IMR-90 (cell line): ENCODE data around the gene CTTN. TPM values are rescaled to one million over a fixed set of nuclear protein-coding genes. Genes with fewer than 3 reads are reported as not detected.

Experiments used
- ATAC-seq: fragments of 200-7000 bp; cut with Tn5 transposase; 2 replicates; pipeline ENCODE4 v1.9.1; 2020; ENCODE audit warnings: low read depth, mild to moderate bottlenecking, moderate library complexity
- BruUV-seq: library from RNA; stranded (reverse); fragments of 400-500 nt; replicated peaks from 2 replicates; lab custom pipeline; 2021; lab: Mats Ljungman, UMichigan
- CTCF ChIA-PET: fragments of 300-600 bp; formaldehyde crosslinking; extraction: SDS; loops from one replicate; lab custom pipeline; 2021; ENCODE audit warnings: antibody characterized with exemption; lab: Yijun Ruan, JAX
- POLR2A ChIA-PET: fragments of 300-600 bp; sonication (Branson Sonifier 250); formaldehyde crosslinking; loops from one replicate; lab custom pipeline; 2022; ENCODE audit warnings: antibody characterized with exemption; ENCODE audit not compliant: unreplicated experiment; lab: Charles Lee
- DNase-seq: peaks from one replicate; pipeline ENCODE4 v3.0.0; 2013
- H2AFZ ChIP-seq: replicated peaks from 2 replicates; pipeline ENCODE3; 2013; ENCODE audit warnings: low read length, mild to moderate bottlenecking; ENCODE audit not compliant: poor library complexity
- H2AK5ac ChIP-seq: 2 replicates; pipeline ENCODE4 v1.6.1; 2013; ENCODE audit warnings: low read depth, low read length, inconsistent platforms
- H2AK9ac ChIP-seq: replicated peaks from 2 replicates; pipeline ENCODE3; 2013; ENCODE audit warnings: mild to moderate bottlenecking, low read depth, low read length, moderate library complexity; ENCODE audit not compliant: poor library complexity
- H2BK120ac ChIP-seq: 2 replicates; pipeline ENCODE4 v1.6.1; 2013; ENCODE audit warnings: low read depth, low read length, inconsistent platforms
- H2BK15ac ChIP-seq: 3 replicates; pipeline ENCODE4 v1.6.1; 2013; ENCODE audit warnings: low read depth, low read length, inconsistent platforms
- H2BK20ac ChIP-seq: 2 replicates; pipeline ENCODE4 v1.6.1; 2013; ENCODE audit warnings: low read depth, mild to moderate bottlenecking, inconsistent platforms, low read length, moderate library complexity
- H2BK5ac ChIP-seq: 2 replicates; pipeline ENCODE4 v1.6.1; 2013; ENCODE audit warnings: mild to moderate bottlenecking, low read depth, low read length, inconsistent platforms; ENCODE audit not compliant: poor library complexity, severe bottlenecking
- H3K14ac ChIP-seq: replicated peaks from 2 replicates; pipeline ENCODE4 v1.6.1; 2013; ENCODE audit warnings: low read depth, low read length, inconsistent platforms
- H3K18ac ChIP-seq: 2 replicates; pipeline ENCODE4 v1.6.1; 2013; ENCODE audit warnings: low read depth, low read length, control low read depth
- H3K23ac ChIP-seq: 2 replicates; pipeline ENCODE4 v1.6.1; 2013; ENCODE audit warnings: low read depth, low read length, inconsistent platforms
- H3K27ac ChIP-seq: 2 replicates; pipeline ENCODE4 v1.5.1; 2013; ENCODE audit warnings: mild to moderate bottlenecking, control low read depth, low read length; ENCODE audit not compliant: insufficient read depth
- H3K27me3 ChIP-seq: 2 replicates; pipeline ENCODE4 v1.6.1; 2013; ENCODE audit warnings: low read length; ENCODE audit not compliant: control insufficient read depth, insufficient read depth
- H3K36me3 ChIP-seq: 2 replicates; pipeline ENCODE4 v1.6.1; 2013; ENCODE audit warnings: low read length, mixed read lengths; ENCODE audit not compliant: control insufficient read depth, insufficient read depth
- H3K4ac ChIP-seq: 2 replicates; pipeline ENCODE4 v1.6.1; 2013; ENCODE audit warnings: low read depth, low read length, inconsistent platforms
- H3K4me1 ChIP-seq: 2 replicates; pipeline ENCODE4 v1.6.1; 2013; ENCODE audit warnings: low read length, mixed read lengths; ENCODE audit not compliant: control insufficient read depth, insufficient read depth
- H3K4me2 ChIP-seq: 2 replicates; pipeline ENCODE4 v1.6.1; 2013; ENCODE audit warnings: low read depth, mild to moderate bottlenecking, control low read depth, low read length, moderate library complexity
- H3K4me3 ChIP-seq: 2 replicates; pipeline ENCODE4 v1.5.1; 2013; ENCODE audit warnings: low read depth, mild to moderate bottlenecking, control low read depth, low read length, moderate library complexity; ENCODE audit not compliant: insufficient read depth
- H3K56ac ChIP-seq: 2 replicates; pipeline ENCODE4 v1.6.1; 2013; ENCODE audit warnings: low read length, inconsistent platforms; ENCODE audit not compliant: insufficient read depth; ENCODE audit errors: extremely low read depth
- H3K79me1 ChIP-seq, 2 experiments: 2 replicates each; pipeline ENCODE4 v1.6.1; 2013; ENCODE audit warnings: low read length in 2 of 2, inconsistent platforms in 1 of 2, low read depth in 1 of 2
- H3K9ac ChIP-seq: 2 replicates; pipeline ENCODE4 v1.6.1; 2013; ENCODE audit warnings: low read depth, low read length, control low read depth
- H3K9me1 ChIP-seq: 2 replicates; pipeline ENCODE4 v1.6.1; 2013; ENCODE audit warnings: low read length, inconsistent platforms; ENCODE audit not compliant: insufficient read depth
- H3K9me3 ChIP-seq: 2 replicates; pipeline ENCODE4 v1.6.1; 2013; ENCODE audit warnings: low read length; ENCODE audit not compliant: control insufficient read depth, insufficient read depth
- H4K20me1 ChIP-seq: 2 replicates; pipeline ENCODE4 v1.6.1; 2013; ENCODE audit warnings: low read length, inconsistent platforms; ENCODE audit not compliant: insufficient read depth
- H4K5ac ChIP-seq: 2 replicates; pipeline ENCODE4 v1.6.1; 2013; ENCODE audit warnings: mild to moderate bottlenecking, low read depth, low read length, control low read depth
- H4K8ac ChIP-seq, 2 experiments: 2 replicates each; pipeline ENCODE4 v1.6.1; 2013; ENCODE audit warnings: low read depth in 2 of 2, low read length in 2 of 2, control low read depth in 1 of 2, inconsistent platforms in 1 of 2
- H4K91ac ChIP-seq: 2 replicates; pipeline ENCODE4 v1.6.1; 2013; ENCODE audit warnings: low read depth, low read length, inconsistent platforms; ENCODE audit not compliant: insufficient read depth
- BHLHE40 ChIP-seq: fragments of 150-350 bp; IDR thresholded peaks from 2 replicates; pipeline ENCODE4 v1.6.1; 2016; ENCODE audit warnings: mild to moderate bottlenecking, low read depth, low read length
- CEBPB ChIP-seq: IDR thresholded peaks from 2 replicates; pipeline ENCODE4 v1.6.1; 2012; ENCODE audit warnings: low read depth, low read length, improper control_type of control experiment
- CHD1 ChIP-seq: IDR thresholded peaks from 2 replicates; pipeline ENCODE4 v1.6.1; 2012; ENCODE audit warnings: low read depth, low read length, improper control_type of control experiment
- FOS ChIP-seq: fragments of 150-350 bp; IDR thresholded peaks from 2 replicates; pipeline ENCODE4 v1.6.1; 2016; ENCODE audit warnings: low read depth, low read length
- MAFK ChIP-seq: IDR thresholded peaks from 2 replicates; pipeline ENCODE4 v1.6.1; 2012; ENCODE audit warnings: low read depth, low read length, improper control_type of control experiment
- MAZ ChIP-seq: IDR thresholded peaks from 2 replicates; pipeline ENCODE4 v1.6.1; 2012; ENCODE audit warnings: low read depth, mild to moderate bottlenecking, low read length, improper control_type of control experiment, moderate library complexity, borderline replicate concordance
- MXI1 ChIP-seq: IDR thresholded peaks from 2 replicates; pipeline ENCODE4 v1.6.1; 2012; ENCODE audit warnings: low read depth, mild to moderate bottlenecking, low read length, moderate library complexity, borderline replicate concordance
- POLR2A ChIP-seq: IDR thresholded peaks from 2 replicates; pipeline ENCODE4 v1.6.1; 2012; ENCODE audit warnings: mild to moderate bottlenecking, low read depth, low read length
- RCOR1 ChIP-seq: IDR thresholded peaks from 2 replicates; pipeline ENCODE4 v1.6.1; 2012; ENCODE audit warnings: mild to moderate bottlenecking, low read length, improper control_type of control experiment; ENCODE audit not compliant: insufficient replicate concordance
- RFX5 ChIP-seq: IDR thresholded peaks from 2 replicates; pipeline ENCODE4 v1.8.0; 2012; ENCODE audit warnings: low read depth, mild to moderate bottlenecking, low read length, moderate library complexity
- SMC3 ChIP-seq: fragments of 150-350 bp; IDR thresholded peaks from 2 replicates; pipeline ENCODE4 v1.6.1; 2016; ENCODE audit warnings: low read depth, mild to moderate bottlenecking, antibody characterized with exemption, low read length, moderate library complexity
- WGBS, 2 experiments: methylation state at CpG; one replicate each; pipeline versions ENCODE4 v1.1.5 to v1.1.7; 2013; ENCODE audit warnings: missing lambda C conversion rate in 2 of 2; ENCODE audit not compliant: insufficient read length in 1 of 2; ENCODE audit errors: extremely low coverage in 2 of 2; 5-methylcytosine and 5-hydroxymethylcytosine counted together
- dilution Hi-C: fragments of 300-500 bp; cut with HindIII; formaldehyde crosslinking; loops from one replicate; pipeline ENCODE4 v1.14.3; 2018; ENCODE audit warnings: low sequenced_read_pairs; ENCODE audit not compliant: unreplicated experiment
- in situ Hi-C: fragments of 300-500 bp; cut with MboI; formaldehyde crosslinking; loops from 3 replicates; pipeline ENCODE4 v1.14.3; 2019; ENCODE audit warnings: low sequenced_read_pairs, inconsistent platforms, mixed read lengths
- intact Hi-C: fragments of 100-400 bp; cut with micrococcal nuclease; formaldehyde crosslinking; loops from 2 replicates; pipeline ENCODE4 v1.10.0; 2022
- polyA plus RNA-seq, 3 experiments: library from polyadenylated mRNA; depleted of rRNA; stranded (reverse); fragments of >200 nt; gene quantifications; 2 replicates each; pipeline ENCODE4 v1.2.3, GENCODE V29; 2012; ENCODE audit warnings: low replicate concordance in 1 of 3
- total RNA-seq: library from RNA; depleted of rRNA; stranded (reverse); fragments of >200 nt; gene quantifications from 2 replicates; pipeline ENCODE4 v1.2.3, GENCODE V29; 2012
- TF ChIP-seq, protein P1 (sequence below): fragments of 150-350 bp; IDR thresholded peaks from 2 replicates; pipeline ENCODE4 v1.6.1; 2016; ENCODE audit warnings: low read depth, mild to moderate bottlenecking, low read length, moderate library complexity, borderline replicate concordance
- TF ChIP-seq, protein P2 (sequence below): fragments of 150-350 bp; IDR thresholded peaks from 2 replicates; pipeline ENCODE4 v1.6.1; 2017; ENCODE audit warnings: mild to moderate bottlenecking, antibody characterized with exemption, low read length, low read depth
- TF ChIP-seq, protein P3 (sequence below): conservative IDR thresholded peaks from 2 replicates; pipeline ENCODE4 v1.5.1; 2012; ENCODE audit warnings: mild to moderate bottlenecking, low read depth, low read length, improper control_type of control experiment

The CTTN gene
- total and polyA plus RNA-seq, 2 of the 4 experiments (the other 2 are of a cell fraction), result 287 to 296 TPM

GRCh38 chr11:70407814-70408213 is 9.5 kb downstream of the CTTN start:
- Histone ChIP-seq H3K9me1 (peaks cover 6% of the 10 kb centered on the region), H4K20me1 (peaks cover 97% of the 10 kb centered on the region), H3K36me3 (peaks cover 71% of the 10 kb centered on the region), H3K79me1 (peaks cover 30 to 78% of the 10 kb centered on the region in 2 experiments), H4K5ac (no peak overlapping the region), H2BK15ac (no peak overlapping the region), H3K4me1 (peaks cover 3% of the 10 kb centered on the region), H3K4ac (no peak overlapping the region), H2AK9ac (no peak overlapping the region), H3K27ac (no peak overlapping the region), H3K27me3 (no peaks in the 10 kb centered on the region), H3K9ac (no peak overlapping the region), H2AFZ (no peak overlapping the region), H3K14ac (no peak overlapping the region), H3K18ac (no peak overlapping the region), H3K9me3 (no peaks in the 10 kb centered on the region), H2BK20ac (no peak overlapping the region), H3K56ac (no peak overlapping the region), H4K91ac (no peak overlapping the region), H4K8ac (no peak overlapping the region), H2AK5ac (no peak overlapping the region), H3K4me3 (no peak overlapping the region), H2BK5ac (no peak overlapping the region), H3K4me2 (no peak overlapping the region), H3K23ac (no peak overlapping the region), H2BK120ac (no peak overlapping the region)
- in situ Hi-C loops (no loop called here), dilution Hi-C loops (no loop called here), intact Hi-C loops (no loop called here)
- DNase-seq (no peak), ATAC-seq (no peak)
- 100% methylated on average over 1 of the region's 6 CpGs; no CpG with 5 or more reads in 1 of the 2 experiments for WGBS, 2 experiments
- TF ChIP-seq FOS (no peak), SMC3 (no peak), MAZ (no peak), CHD1 (no peak), CEBPB (no peak), POLR2A (no peak), MAFK (no peak), MXI1 (no peak), BHLHE40 (no peak), RFX5 (no peak), RCOR1 (no peak)
- TF ChIP-seq, protein P1, sequence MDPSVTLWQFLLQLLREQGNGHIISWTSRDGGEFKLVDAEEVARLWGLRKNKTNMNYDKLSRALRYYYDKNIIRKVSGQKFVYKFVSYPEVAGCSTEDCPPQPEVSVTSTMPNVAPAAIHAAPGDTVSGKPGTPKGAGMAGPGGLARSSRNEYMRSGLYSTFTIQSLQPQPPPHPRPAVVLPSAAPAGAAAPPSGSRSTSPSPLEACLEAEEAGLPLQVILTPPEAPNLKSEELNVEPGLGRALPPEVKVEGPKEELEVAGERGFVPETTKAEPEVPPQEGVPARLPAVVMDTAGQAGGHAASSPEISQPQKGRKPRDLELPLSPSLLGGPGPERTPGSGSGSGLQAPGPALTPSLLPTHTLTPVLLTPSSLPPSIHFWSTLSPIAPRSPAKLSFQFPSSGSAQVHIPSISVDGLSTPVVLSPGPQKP, result no peak
- TF ChIP-seq, protein P2, sequence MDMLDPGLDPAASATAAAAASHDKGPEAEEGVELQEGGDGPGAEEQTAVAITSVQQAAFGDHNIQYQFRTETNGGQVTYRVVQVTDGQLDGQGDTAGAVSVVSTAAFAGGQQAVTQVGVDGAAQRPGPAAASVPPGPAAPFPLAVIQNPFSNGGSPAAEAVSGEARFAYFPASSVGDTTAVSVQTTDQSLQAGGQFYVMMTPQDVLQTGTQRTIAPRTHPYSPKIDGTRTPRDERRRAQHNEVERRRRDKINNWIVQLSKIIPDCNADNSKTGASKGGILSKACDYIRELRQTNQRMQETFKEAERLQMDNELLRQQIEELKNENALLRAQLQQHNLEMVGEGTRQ, result no peak
- TF ChIP-seq, protein P3, sequence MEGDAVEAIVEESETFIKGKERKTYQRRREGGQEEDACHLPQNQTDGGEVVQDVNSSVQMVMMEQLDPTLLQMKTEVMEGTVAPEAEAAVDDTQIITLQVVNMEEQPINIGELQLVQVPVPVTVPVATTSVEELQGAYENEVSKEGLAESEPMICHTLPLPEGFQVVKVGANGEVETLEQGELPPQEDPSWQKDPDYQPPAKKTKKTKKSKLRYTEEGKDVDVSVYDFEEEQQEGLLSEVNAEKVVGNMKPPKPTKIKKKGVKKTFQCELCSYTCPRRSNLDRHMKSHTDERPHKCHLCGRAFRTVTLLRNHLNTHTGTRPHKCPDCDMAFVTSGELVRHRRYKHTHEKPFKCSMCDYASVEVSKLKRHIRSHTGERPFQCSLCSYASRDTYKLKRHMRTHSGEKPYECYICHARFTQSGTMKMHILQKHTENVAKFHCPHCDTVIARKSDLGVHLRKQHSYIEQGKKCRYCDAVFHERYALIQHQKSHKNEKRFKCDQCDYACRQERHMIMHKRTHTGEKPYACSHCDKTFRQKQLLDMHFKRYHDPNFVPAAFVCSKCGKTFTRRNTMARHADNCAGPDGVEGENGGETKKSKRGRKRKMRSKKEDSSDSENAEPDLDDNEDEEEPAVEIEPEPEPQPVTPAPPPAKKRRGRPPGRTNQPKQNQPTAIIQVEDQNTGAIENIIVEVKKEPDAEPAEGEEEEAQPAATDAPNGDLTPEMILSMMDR, result no peak
- POLR2A ChIA-PET, result no interaction called here
- CTCF ChIA-PET, result no interaction called here
- BruUV-seq, result no TSS peak
